DND-41 (cell line): ENCODE results near the gene FCN3.

Source experiments
- ATAC-seq: fragments of 200-7000 bp; cut with Tn5 transposase; 3 replicates; pipeline ENCODE4 v1.9.1; 2021; ENCODE audit warnings: low read depth; ENCODE audit not compliant: insufficient read depth
- DNase-seq: peaks from one replicate; pipeline ENCODE4 v3.0.0-alpha.2; 2020
- H2AFZ ChIP-seq: 2 replicates; pipeline ENCODE4 v1.6.0; 2012; ENCODE audit warnings: low read depth, low read length
- H3K27ac ChIP-seq: 2 replicates; pipeline ENCODE4 v1.5.1; 2012; ENCODE audit warnings: low read length, inconsistent platforms
- H3K27me3 ChIP-seq: fragments of 200-600 bp; sonication (generic); 2 replicates; pipeline ENCODE4 v1.6.0; 2012; ENCODE audit warnings: low read length, mild to moderate bottlenecking, inconsistent platforms; ENCODE audit not compliant: insufficient read depth, poor library complexity
- H3K36me3 ChIP-seq: 2 replicates; pipeline ENCODE4 v1.5.1; 2012; ENCODE audit warnings: low read length, inconsistent platforms; ENCODE audit not compliant: insufficient read depth
- H3K4me1 ChIP-seq: 2 replicates; pipeline ENCODE4 v1.5.1; 2012; ENCODE audit warnings: mild to moderate bottlenecking, low read length; ENCODE audit not compliant: insufficient read depth
- H3K4me2 ChIP-seq: 2 replicates; pipeline ENCODE4 v1.6.0; 2012; ENCODE audit warnings: mild to moderate bottlenecking, moderate library complexity, low read length, inconsistent platforms; ENCODE audit not compliant: insufficient read depth
- H3K4me3 ChIP-seq, 2 experiments: fragments of 200-600 bp in 1 of 2; shearing (Covaris generic) in 1 of 2; 2 replicates each; pipeline ENCODE4 v1.5.1; 2012 to 2016; ENCODE audit warnings: inconsistent platforms in 2 of 2, low read length in 2 of 2, mild to moderate bottlenecking in 2 of 2, low read depth in 1 of 2, moderate library complexity in 1 of 2
- H3K79me2 ChIP-seq: 2 replicates; pipeline ENCODE4 v1.6.0; 2012; ENCODE audit warnings: low read length, inconsistent platforms; ENCODE audit not compliant: insufficient read depth
- H3K9ac ChIP-seq: 2 replicates; pipeline ENCODE4 v1.6.0; 2012; ENCODE audit warnings: low read depth, mild to moderate bottlenecking, inconsistent platforms, low read length, moderate library complexity
- H3K9me3 ChIP-seq: 2 replicates; pipeline ENCODE4 v1.5.1; 2012; ENCODE audit warnings: low read length, moderate library complexity, mild to moderate bottlenecking, inconsistent platforms; ENCODE audit not compliant: insufficient read depth, severe bottlenecking
- H4K20me1 ChIP-seq: 2 replicates; pipeline ENCODE4 v1.6.0; 2012; ENCODE audit warnings: low read length; ENCODE audit not compliant: insufficient read depth
- CTCF ChIP-seq: IDR thresholded peaks from 2 replicates; pipeline ENCODE4 v1.5.1; 2012; ENCODE audit warnings: borderline replicate concordance, low read length, moderate library complexity, mild to moderate bottlenecking; ENCODE audit not compliant: poor library complexity, severe bottlenecking; ENCODE audit errors: extremely low read depth
- EZH2 ChIP-seq: IDR thresholded peaks from 3 replicates; pipeline ENCODE4 v1.6.1; 2012; ENCODE audit warnings: borderline replicate concordance, low read depth, mild to moderate bottlenecking, moderate library complexity, low read length, inconsistent platforms; ENCODE audit not compliant: severe bottlenecking

Gene FCN3

GRCh38 chr1:27405074-27405473 lies 30.4 kb upstream of the FCN3 start:
- Histone ChIP-seq H2AFZ (no peak overlapping the region), H3K4me1 (no peaks in the 10 kb centered on the region), H3K36me3 (peaks cover 38% of the 10 kb centered on the region), H3K27me3 (no peaks in the 10 kb centered on the region), H3K79me2 (no peaks in the 10 kb centered on the region), H3K4me3 (no peak overlapping the region), H4K20me1 (no peaks in the 10 kb centered on the region), H3K9ac (no peak overlapping the region), H3K9me3 (no peaks in the 10 kb centered on the region), H3K27ac (no peak overlapping the region), H3K4me2 (no peak overlapping the region)
- TF ChIP-seq EZH2 (no peak), CTCF (no peak)
- ATAC-seq (no peak), DNase-seq (no peak)

GRCh38 chr1:27403931-27404330 lies 29.3 kb upstream of the FCN3 start:
- Histone ChIP-seq H3K79me2 (no peaks in the 10 kb centered on the region), H3K9ac (no peak overlapping the region), H3K9me3 (no peaks in the 10 kb centered on the region), H3K4me3 (no peak overlapping the region), H3K27ac (no peak overlapping the region), H3K36me3 (peaks cover 31% of the 10 kb centered on the region), H3K27me3 (no peaks in the 10 kb centered on the region), H2AFZ (no peak overlapping the region), H3K4me2 (no peak overlapping the region), H4K20me1 (no peaks in the 10 kb centered on the region), H3K4me1 (no peaks in the 10 kb centered on the region)
- no peak for TF ChIP-seq CTCF
- no peak for TF ChIP-seq EZH2
- no peak for ATAC-seq
- no peak for DNase-seq

GRCh38 chr1:27403065-27403726 lies 28.6 kb upstream of the FCN3 start:
- no peak overlapping the region for H2AFZ ChIP-seq
- no peak for TF ChIP-seq EZH2
- TF ChIP-seq CTCF: peak; percentile 33
- H3K4me2 ChIP-seq: no peak overlapping the region
- no peaks in the 10 kb centered on the region for H3K79me2 ChIP-seq
- H3K9ac ChIP-seq: no peak overlapping the region
- H3K27me3 ChIP-seq: no peaks in the 10 kb centered on the region
- H3K36me3 ChIP-seq: peaks cover 25% of the 10 kb centered on the region
- DNase-seq: no peak
- no peak overlapping the region for H3K4me3 ChIP-seq
- H3K4me1 ChIP-seq: no peaks in the 10 kb centered on the region
- no peak overlapping the region for H3K27ac ChIP-seq
- H3K9me3 ChIP-seq: no peaks in the 10 kb centered on the region
- no peaks in the 10 kb centered on the region for H4K20me1 ChIP-seq
- no peak for ATAC-seq
